ENCODE data around the gene IL19. TPM values are rescaled to one million over a fixed set of nuclear protein-coding genes. Genes with fewer than 3 reads are reported as not detected.

The IL19 gene
- polyA plus RNA-seq, 1 of the 3 experiments (the other 2 are of a cell fraction) = not detected

DNA sequence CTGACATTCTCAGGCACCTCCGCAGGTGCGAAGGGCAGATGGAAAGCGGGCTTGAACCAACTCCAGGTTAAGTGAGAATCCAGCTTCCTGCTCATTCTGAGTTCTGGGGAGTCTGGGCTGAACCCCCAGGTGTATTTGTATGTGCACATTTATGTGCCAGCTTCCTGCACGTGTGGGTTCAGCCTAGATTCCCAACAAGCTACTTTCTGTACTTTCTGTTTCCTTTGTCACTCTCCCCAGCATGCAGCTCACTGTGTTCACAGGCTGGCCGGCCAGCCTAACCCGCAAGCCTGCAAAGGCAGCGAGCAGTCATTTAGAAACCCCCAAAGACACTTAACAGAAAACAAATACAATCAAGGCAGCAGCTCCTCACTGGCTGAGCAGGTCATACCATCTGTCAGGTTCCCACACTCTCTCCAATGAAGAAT lies 1.3 kb upstream of the IL19 start:
- Histone ChIP-seq H3F3A (replicated peaks; ENCODE audit: insufficient read depth) (no peaks in the 10 kb centered on the region), H3K79me2 (ENCODE audit: insufficient read depth) (no peaks in the 10 kb centered on the region), H4K20me1 (ENCODE audit: insufficient read depth) (no peaks in the 10 kb centered on the region), H3K9me3 (no peaks in the 10 kb centered on the region), H3K27me3 (ENCODE audit: insufficient read depth) (peaks cover 18% of the 10 kb centered on the region; the same call in 1 of the 2 replicates), H3K9ac (no peak overlapping the region), H3K36me3 (replicated peaks in 1 of 2; ENCODE audit: control insufficient read depth in 1 of 2, insufficient read depth in 2 of 2, low read length in 1 of 2) (no peaks in the 10 kb centered on the region), H3K4me2 (no peak overlapping the region), H3K9me2 (no peaks in the 10 kb centered on the region), H3K4me1 (ENCODE audit: control insufficient read depth in 1 of 2, insufficient read depth in 2 of 2, low read depth in 1 of 2, low read length in 1 of 2) (no peaks in the 10 kb centered on the region), H3K27ac (ENCODE audit: low read depth in 2 of 2, low read length in 1 of 2) (no peak overlapping the region), H2AFZ (ENCODE audit: low read depth) (no peak overlapping the region), H3K4me3 (ENCODE audit: low read depth in 2 of 2, low read length in 1 of 2) (no peak overlapping the region)
- WGBS (ENCODE audit: low lambda C conversion rate) = 70% methylated on average over 7 of the region's 7 CpGs
- TF ChIP-seq, protein P1, sequence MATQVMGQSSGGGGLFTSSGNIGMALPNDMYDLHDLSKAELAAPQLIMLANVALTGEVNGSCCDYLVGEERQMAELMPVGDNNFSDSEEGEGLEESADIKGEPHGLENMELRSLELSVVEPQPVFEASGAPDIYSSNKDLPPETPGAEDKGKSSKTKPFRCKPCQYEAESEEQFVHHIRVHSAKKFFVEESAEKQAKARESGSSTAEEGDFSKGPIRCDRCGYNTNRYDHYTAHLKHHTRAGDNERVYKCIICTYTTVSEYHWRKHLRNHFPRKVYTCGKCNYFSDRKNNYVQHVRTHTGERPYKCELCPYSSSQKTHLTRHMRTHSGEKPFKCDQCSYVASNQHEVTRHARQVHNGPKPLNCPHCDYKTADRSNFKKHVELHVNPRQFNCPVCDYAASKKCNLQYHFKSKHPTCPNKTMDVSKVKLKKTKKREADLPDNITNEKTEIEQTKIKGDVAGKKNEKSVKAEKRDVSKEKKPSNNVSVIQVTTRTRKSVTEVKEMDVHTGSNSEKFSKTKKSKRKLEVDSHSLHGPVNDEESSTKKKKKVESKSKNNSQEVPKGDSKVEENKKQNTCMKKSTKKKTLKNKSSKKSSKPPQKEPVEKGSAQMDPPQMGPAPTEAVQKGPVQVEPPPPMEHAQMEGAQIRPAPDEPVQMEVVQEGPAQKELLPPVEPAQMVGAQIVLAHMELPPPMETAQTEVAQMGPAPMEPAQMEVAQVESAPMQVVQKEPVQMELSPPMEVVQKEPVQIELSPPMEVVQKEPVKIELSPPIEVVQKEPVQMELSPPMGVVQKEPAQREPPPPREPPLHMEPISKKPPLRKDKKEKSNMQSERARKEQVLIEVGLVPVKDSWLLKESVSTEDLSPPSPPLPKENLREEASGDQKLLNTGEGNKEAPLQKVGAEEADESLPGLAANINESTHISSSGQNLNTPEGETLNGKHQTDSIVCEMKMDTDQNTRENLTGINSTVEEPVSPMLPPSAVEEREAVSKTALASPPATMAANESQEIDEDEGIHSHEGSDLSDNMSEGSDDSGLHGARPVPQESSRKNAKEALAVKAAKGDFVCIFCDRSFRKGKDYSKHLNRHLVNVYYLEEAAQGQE (IDR thresholded peaks at IDR 0.05; ENCODE audit: low read depth, low read length) = no peak
- TF ChIP-seq, protein P2, sequence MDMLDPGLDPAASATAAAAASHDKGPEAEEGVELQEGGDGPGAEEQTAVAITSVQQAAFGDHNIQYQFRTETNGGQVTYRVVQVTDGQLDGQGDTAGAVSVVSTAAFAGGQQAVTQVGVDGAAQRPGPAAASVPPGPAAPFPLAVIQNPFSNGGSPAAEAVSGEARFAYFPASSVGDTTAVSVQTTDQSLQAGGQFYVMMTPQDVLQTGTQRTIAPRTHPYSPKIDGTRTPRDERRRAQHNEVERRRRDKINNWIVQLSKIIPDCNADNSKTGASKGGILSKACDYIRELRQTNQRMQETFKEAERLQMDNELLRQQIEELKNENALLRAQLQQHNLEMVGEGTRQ (IDR thresholded peaks at IDR 0.05; ENCODE audit: borderline replicate concordance, low read depth, low read length) = no peak
- TF ChIP-seq RXRA (IDR thresholded peaks at IDR 0.05; ENCODE audit: borderline replicate concordance, low read depth) (no peak), CHD2 (IDR thresholded peaks at IDR 0.05; ENCODE audit: low read length, partially characterized antibody) (no peak), RAD21 (IDR thresholded peaks at IDR 0.05; ENCODE audit: low read length) (no peak), FOXJ3 (CRISPR knock-in tag; IDR thresholded peaks at IDR 0.05) (no peak), TEAD4 (IDR thresholded peaks at IDR 0.05; ENCODE audit: borderline replicate concordance, insufficient read depth) (no peak), GABPA (IDR thresholded peaks at IDR 0.05; ENCODE audit: low read depth) (no peak)
- TF ChIP-seq, protein P3, sequence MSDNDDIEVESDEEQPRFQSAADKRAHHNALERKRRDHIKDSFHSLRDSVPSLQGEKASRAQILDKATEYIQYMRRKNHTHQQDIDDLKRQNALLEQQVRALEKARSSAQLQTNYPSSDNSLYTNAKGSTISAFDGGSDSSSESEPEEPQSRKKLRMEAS (IDR thresholded peaks at IDR 0.05; ENCODE audit: low read depth) = no peak
- POLR2A ChIA-PET = no interaction called here
- CTCF ChIA-PET = interaction anchor here (2.0 kb wide), 1 partner anchor 35 kb away, joined by 5 read pairs; no protein-coding TSS in a partner anchor
- no peak for DNase-seq

DNA sequence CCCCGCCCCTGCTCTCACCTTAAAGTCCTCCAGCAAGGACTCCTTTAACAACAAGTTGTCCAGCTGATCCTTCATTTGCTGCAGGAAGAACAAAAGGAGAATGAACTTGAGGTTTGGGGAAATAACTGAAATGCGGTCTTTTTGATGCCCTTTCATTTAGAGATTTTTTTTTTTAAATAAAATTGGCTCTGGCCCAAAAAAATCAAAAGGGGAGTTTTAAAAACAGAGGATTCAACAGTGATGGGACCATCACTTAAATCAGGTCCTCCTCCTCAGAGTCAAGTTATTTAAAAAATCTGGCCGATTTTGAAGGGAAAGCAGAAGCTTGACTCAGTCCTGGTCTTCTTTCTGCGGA lies 742 bp downstream of the IL19 start:
- Histone ChIP-seq H3K79me2 (ENCODE audit: insufficient read depth) (no peaks in the 10 kb centered on the region), H3K36me3 (replicated peaks in 1 of 2; ENCODE audit: control insufficient read depth in 1 of 2, insufficient read depth in 2 of 2, low read length in 1 of 2) (no peaks in the 10 kb centered on the region), H4K20me1 (ENCODE audit: insufficient read depth) (no peaks in the 10 kb centered on the region), H3K4me2 (no peak overlapping the region), H3K9ac (no peak overlapping the region), H3K4me1 (ENCODE audit: control insufficient read depth in 1 of 2, insufficient read depth in 2 of 2, low read depth in 1 of 2, low read length in 1 of 2) (no peaks in the 10 kb centered on the region), H3F3A (replicated peaks; ENCODE audit: insufficient read depth) (no peaks in the 10 kb centered on the region), H3K4me3 (ENCODE audit: low read depth in 2 of 2, low read length in 1 of 2) (no peak overlapping the region), H2AFZ (ENCODE audit: low read depth) (no peak overlapping the region), H3K27ac (ENCODE audit: low read depth in 2 of 2, low read length in 1 of 2) (no peak overlapping the region), H3K9me3 (no peaks in the 10 kb centered on the region), H3K9me2 (no peaks in the 10 kb centered on the region), H3K27me3 (ENCODE audit: insufficient read depth) (peaks cover 28% of the 10 kb centered on the region; the same call in 1 of the 2 replicates)
- CTCF ChIA-PET = interaction anchor here (1.2 to 3.6 kb wide), 4 partner anchors 10 to 141 kb away, joined by 3 to 18 read pairs (median 6); no protein-coding TSS in a partner anchor
- TF ChIP-seq FOXJ3 (CRISPR knock-in tag; IDR thresholded peaks at IDR 0.05) = no peak
- TF ChIP-seq, protein P4, sequence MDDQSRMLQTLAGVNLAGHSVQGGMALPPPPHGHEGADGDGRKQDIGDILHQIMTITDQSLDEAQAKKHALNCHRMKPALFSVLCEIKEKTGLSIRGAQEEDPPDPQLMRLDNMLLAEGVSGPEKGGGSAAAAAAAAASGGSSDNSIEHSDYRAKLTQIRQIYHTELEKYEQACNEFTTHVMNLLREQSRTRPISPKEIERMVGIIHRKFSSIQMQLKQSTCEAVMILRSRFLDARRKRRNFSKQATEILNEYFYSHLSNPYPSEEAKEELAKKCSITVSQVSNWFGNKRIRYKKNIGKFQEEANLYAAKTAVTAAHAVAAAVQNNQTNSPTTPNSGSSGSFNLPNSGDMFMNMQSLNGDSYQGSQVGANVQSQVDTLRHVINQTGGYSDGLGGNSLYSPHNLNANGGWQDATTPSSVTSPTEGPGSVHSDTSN (IDR thresholded peaks at IDR 0.05) = no peak
- TF ChIP-seq, protein P5, sequence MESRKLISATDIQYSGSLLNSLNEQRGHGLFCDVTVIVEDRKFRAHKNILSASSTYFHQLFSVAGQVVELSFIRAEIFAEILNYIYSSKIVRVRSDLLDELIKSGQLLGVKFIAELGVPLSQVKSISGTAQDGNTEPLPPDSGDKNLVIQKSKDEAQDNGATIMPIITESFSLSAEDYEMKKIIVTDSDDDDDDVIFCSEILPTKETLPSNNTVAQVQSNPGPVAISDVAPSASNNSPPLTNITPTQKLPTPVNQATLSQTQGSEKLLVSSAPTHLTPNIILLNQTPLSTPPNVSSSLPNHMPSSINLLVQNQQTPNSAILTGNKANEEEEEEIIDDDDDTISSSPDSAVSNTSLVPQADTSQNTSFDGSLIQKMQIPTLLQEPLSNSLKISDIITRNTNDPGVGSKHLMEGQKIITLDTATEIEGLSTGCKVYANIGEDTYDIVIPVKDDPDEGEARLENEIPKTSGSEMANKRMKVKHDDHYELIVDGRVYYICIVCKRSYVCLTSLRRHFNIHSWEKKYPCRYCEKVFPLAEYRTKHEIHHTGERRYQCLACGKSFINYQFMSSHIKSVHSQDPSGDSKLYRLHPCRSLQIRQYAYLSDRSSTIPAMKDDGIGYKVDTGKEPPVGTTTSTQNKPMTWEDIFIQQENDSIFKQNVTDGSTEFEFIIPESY (IDR thresholded peaks at IDR 0.05; ENCODE audit: borderline replicate concordance, low read depth) = no peak
- no peak for TF ChIP-seq NFIC (IDR thresholded peaks at IDR 0.05; ENCODE audit: borderline replicate concordance)
- TF ChIP-seq YY1 (IDR thresholded peaks at IDR 0.05; ENCODE audit: low read depth) = no peak
- TF ChIP-seq TCF12 (IDR thresholded peaks at IDR 0.05) = no peak
- no peak for TF ChIP-seq TAF1 (IDR thresholded peaks at IDR 0.05; ENCODE audit: borderline replicate concordance, low read depth, low read length)
- no peak for TF ChIP-seq RFX5 (IDR thresholded peaks at IDR 0.05; ENCODE audit: low read length)
- TF ChIP-seq, protein P2 (IDR thresholded peaks at IDR 0.05; ENCODE audit: borderline replicate concordance, low read depth, low read length) = no peak
- TF ChIP-seq EP300 (IDR thresholded peaks at IDR 0.05; ENCODE audit: borderline replicate concordance in 1 of 2, low read depth in 1 of 2, low read length in 1 of 2) = no peak
- no peak for TF ChIP-seq MEF2A (IDR thresholded peaks at IDR 0.05; ENCODE audit: borderline replicate concordance, low read depth)
- TF ChIP-seq EZH2phosphoT487 (IDR thresholded peaks at IDR 0.05; ENCODE audit: borderline replicate concordance, low read depth) = no peak
- TF ChIP-seq GABPA (IDR thresholded peaks at IDR 0.05; ENCODE audit: low read depth) = no peak
- POLR2A ChIA-PET = no interaction called here
- WGBS (ENCODE audit: low lambda C conversion rate) = 68% methylated on average over 4 of the region's 4 CpGs
- no peak for DNase-seq
